K562 (cell line): Measurements from ENCODE around the gene PPP1R9A. TPM values are rescaled to one million over a fixed set of nuclear protein-coding genes. Genes with fewer than 3 reads are reported as not detected.

Experiments used
- ATAC-seq: fragments of 200-7000 bp; cut with Tn5 transposase; 3 replicates; pipeline ENCODE4 v1.9.1; 2020; ENCODE audit warnings: moderate library complexity
- BruUV-seq: library from RNA; stranded (reverse); fragments of 400-500 nt; replicated peaks from 2 replicates; lab custom pipeline; 2021; lab: Mats Ljungman, UMichigan
- CTCF ChIA-PET: fragments of 300-600 bp; formaldehyde crosslinking; extraction: SDS; loops from one replicate; lab custom pipeline; 2021; ENCODE audit warnings: low intra/inter-chr PET ratio; lab: Yijun Ruan, JAX
- POLR2A ChIA-PET: fragments of 300-600, 350-650 bp; sonication (Branson Sonifier 250); formaldehyde crosslinking; extraction: SDS; loops from one replicate; lab custom pipeline; 2021; ENCODE audit warnings: antibody characterized with exemption, inconsistent platforms; lab: Yijun Ruan, JAX
- DNase-seq, 4 experiments: peaks; one replicate each; pipeline versions ENCODE4 v3.0.0 to v3.0.0-alpha.2; 2011 to 2018; ENCODE audit warnings: low spot score in 3 of 4, mixed read lengths in 3 of 4; ENCODE audit errors: extremely low read depth in 1 of 4
- FAIRE-seq: peaks from 2 replicates; lab custom pipeline; 2011; peaks lifted over from hg19 to GRCh38; lab: Jason Lieb, UNC
- H2AFZ ChIP-seq: 2 replicates; pipeline ENCODE4 v1.6.0; 2011; ENCODE audit warnings: low read depth, low read length, control low read depth, inconsistent platforms
- H3K27ac ChIP-seq: fragments of 200-600 bp; 3 replicates; pipeline ENCODE4 v1.8.0; 2011; ENCODE audit warnings: low read depth, mild to moderate bottlenecking, control low read depth, inconsistent platforms, low read length, moderate library complexity, mixed read lengths; ENCODE audit errors: extremely low read depth
- H3K27me3 ChIP-seq, 2 experiments: fragments of 300-600 bp in 1 of 2; 2 replicates in 1 of 2; 3 replicates in 1 of 2; pipeline versions ENCODE4 v1.6.0 to v1.8.0; 2011; ENCODE audit warnings: inconsistent platforms in 2 of 2, low read length in 2 of 2, mild to moderate bottlenecking in 1 of 2, mixed read lengths in 1 of 2, moderate library complexity in 1 of 2; ENCODE audit not compliant: control insufficient read depth in 2 of 2, insufficient read depth in 2 of 2
- H3K36me3 ChIP-seq: fragments of 300-600 bp; 3 replicates; pipeline ENCODE4 v1.8.0; 2011; ENCODE audit warnings: mild to moderate bottlenecking, low read length, inconsistent platforms; ENCODE audit not compliant: control insufficient read depth, insufficient read depth
- H3K4me1 ChIP-seq, 2 experiments: fragments of 200-600 bp in 1 of 2; replicated peaks in 1 of 2; 2 replicates in 1 of 2; 3 replicates in 1 of 2; pipeline versions ENCODE4 v1.5.1 to v1.8.0; 2011; ENCODE audit warnings: inconsistent platforms in 2 of 2, low read length in 2 of 2, mild to moderate bottlenecking in 1 of 2, mixed read lengths in 1 of 2, moderate library complexity in 1 of 2; ENCODE audit not compliant: control insufficient read depth in 2 of 2, insufficient read depth in 2 of 2
- H3K4me2 ChIP-seq: 2 replicates; pipeline ENCODE4 v1.6.1; 2011; ENCODE audit warnings: low read length, control low read depth, inconsistent platforms, mixed read lengths; ENCODE audit not compliant: insufficient read depth
- H3K4me3 ChIP-seq: fragments of 200-600 bp; sonication (generic), shearing (Covaris generic); 2 replicates; pipeline ENCODE4 v1.5.1; 2016; ENCODE audit warnings: control low read depth, inconsistent platforms
- H3K79me2 ChIP-seq: fragments of 200-600 bp; 3 replicates; pipeline ENCODE4 v1.8.0; 2011; ENCODE audit warnings: low read length, inconsistent platforms; ENCODE audit not compliant: control insufficient read depth, insufficient read depth
- H3K9ac ChIP-seq, 2 experiments: 2 replicates each; pipeline versions ENCODE4 v1.6.0 to v1.6.1; 2011; ENCODE audit warnings: low read depth in 2 of 2, low read length in 2 of 2, control low read depth in 1 of 2, inconsistent platforms in 1 of 2, mild to moderate bottlenecking in 1 of 2, mixed read lengths in 1 of 2; ENCODE audit not compliant: insufficient read depth in 1 of 2
- H3K9me1 ChIP-seq: one replicate; pipeline ENCODE4 v1.6.0; 2011; ENCODE audit warnings: inconsistent platforms, mild to moderate bottlenecking, low read length, moderate library complexity; ENCODE audit not compliant: control insufficient read depth, insufficient read depth
- H3K9me3 ChIP-seq: replicated peaks from 2 replicates; pipeline ENCODE4 v1.5.1; 2011; ENCODE audit warnings: low read depth, low read length, inconsistent platforms; ENCODE audit not compliant: control insufficient read depth, insufficient read depth
- H4K20me1 ChIP-seq: replicated peaks from 2 replicates; pipeline ENCODE4 v1.6.1; 2011; ENCODE audit warnings: low read length, inconsistent platforms, mixed read lengths; ENCODE audit not compliant: control insufficient read depth, insufficient read depth
- BCOR ChIP-seq: fragments of 450-650 bp; IDR thresholded peaks from 2 replicates; pipeline ENCODE4 v1.6.1; 2016
- CAMTA2 ChIP-seq: fragments of 250-450 bp; sonication (Bioruptor Pico); conservative IDR thresholded peaks from 2 replicates; pipeline ENCODE4 v1.5.1; 2022
- CBFA2T3 ChIP-seq: fragments of 450-650 bp; IDR thresholded peaks from 2 replicates; pipeline ENCODE4 v1.6.1; 2017
- E2F5 ChIP-seq: sonication (generic); formaldehyde crosslinking; IDR thresholded peaks from 2 replicates; pipeline ENCODE4 v1.8.0; 2022; ENCODE audit warnings: mild to moderate bottlenecking, missing genetic modification reagents
- EWSR1 ChIP-seq: fragments of 450-650 bp; IDR thresholded peaks from 2 replicates; pipeline ENCODE4 v1.6.1; 2018; ENCODE audit warnings: borderline replicate concordance, mild to moderate bottlenecking, low read depth, moderate library complexity; ENCODE audit not compliant: partially characterized antibody
- EZH2 ChIP-seq: IDR thresholded peaks from 2 replicates; pipeline ENCODE4 v1.6.1; 2012; ENCODE audit warnings: low read depth, mild to moderate bottlenecking, inconsistent platforms, low read length, borderline replicate concordance
- HNRNPL ChIP-seq: fragments of 200-400 bp; formaldehyde crosslinking; IDR thresholded peaks from 2 replicates; pipeline ENCODE4 v1.6.1; 2017; ENCODE audit warnings: low read depth, mild to moderate bottlenecking, low read length
- ILF3 ChIP-seq: fragments of 450-650 bp; IDR thresholded peaks from 2 replicates; pipeline ENCODE4 v1.6.1; 2018; ENCODE audit warnings: antibody characterized with exemption, mild to moderate bottlenecking, moderate library complexity, borderline replicate concordance
- MTA1 ChIP-seq: fragments of 450-650 bp; IDR thresholded peaks from 2 replicates; pipeline ENCODE4 v1.6.1; 2017; ENCODE audit warnings: borderline replicate concordance
- NELFE ChIP-seq: IDR thresholded peaks from 2 replicates; pipeline ENCODE4 v1.6.1; 2011; ENCODE audit warnings: mild to moderate bottlenecking; ENCODE audit not compliant: insufficient read depth, insufficient read length
- SLC30A9 ChIP-seq: fragments of 250-450 bp; sonication (Bioruptor Pico); IDR thresholded peaks from 2 replicates; pipeline ENCODE4 v1.8.0; 2022; ENCODE audit warnings: mild to moderate bottlenecking, moderate library complexity
- TAF9B ChIP-seq: fragments of 450-650 bp; IDR thresholded peaks from 2 replicates; pipeline ENCODE4 v1.6.1; 2018; ENCODE audit warnings: mild to moderate bottlenecking; ENCODE audit not compliant: partially characterized antibody
- ZNF121 ChIP-seq: sonication (generic); formaldehyde crosslinking; conservative IDR thresholded peaks from 2 replicates; pipeline ENCODE4 v1.8.0; 2022; ENCODE audit warnings: missing genetic modification reagents
- ZNF197 ChIP-seq: fragments of 200-800 bp; sonication (Bioruptor generic); IDR thresholded peaks from 2 replicates; pipeline ENCODE4 v1.6.1; 2016; ENCODE audit warnings: low read depth, missing genetic modification characterization, missing compliant biosample characterization
- ZNF263 ChIP-seq: sonication (generic); formaldehyde crosslinking; IDR thresholded peaks from 2 replicates; pipeline ENCODE4 v1.8.0; 2022; ENCODE audit warnings: mild to moderate bottlenecking, missing genetic modification reagents, borderline replicate concordance
- ZNF445 ChIP-seq: fragments of 250-450 bp; sonication (Bioruptor Pico); IDR thresholded peaks from 2 replicates; pipeline ENCODE4 v1.4.0; 2020; ENCODE audit warnings: low read depth, mild to moderate bottlenecking, moderate library complexity
- ZNF695 ChIP-seq: fragments of 450-650 bp; formaldehyde crosslinking; IDR thresholded peaks from 2 replicates; pipeline ENCODE4 v1.4.0; 2020; ENCODE audit warnings: mild to moderate bottlenecking, moderate library complexity
- WGBS: fragments of 100-300 bp; shearing (Covaris generic); methylation state at CpG from one replicate; pipeline ENCODE4 v1.1.6; 2016; ENCODE audit warnings: low coverage, mixed read lengths; ENCODE audit not compliant: insufficient coverage; ENCODE audit errors: missing lambda C conversion rate; 5-methylcytosine and 5-hydroxymethylcytosine counted together
- in situ Hi-C: fragments of 300-500 bp; cut with MboI; formaldehyde crosslinking; loops from 4 replicates; pipeline ENCODE4 v1.15.0; 2018; ENCODE audit warnings: inconsistent platforms, mixed read lengths
- intact Hi-C: fragments of 100-400 bp; cut with micrococcal nuclease; formaldehyde crosslinking; loops from 2 replicates; pipeline ENCODE4 v1.14.2; 2022
- polyA plus RNA-seq, 8 experiments: library from polyadenylated mRNA; depleted of rRNA in 4 of 8; stranded (reverse) in 5 of 8; unstranded in 3 of 8; fragments of >200 nt; fragmentation: Nextera tagmentation in 2 of 8; fragmentation: Illumina TruSeq in 1 of 8; extraction: Ambion mirVana in 2 of 8; extraction: Trizol in 1 of 8; gene quantifications; 2 replicates each; pipeline versions ENCODE4 v1.2.1 to v1.2.3, GENCODE V29; 2011 to 2014; ENCODE audit warnings: inconsistent platforms in 1 of 8, missing spikeins in 1 of 8
- total RNA-seq, 7 experiments: library from RNA; depleted of rRNA in 6 of 7; stranded (reverse); fragments of >200 nt in 6 of 7; fragmentation: Illumina TruSeq in 2 of 7; extraction: Trizol in 2 of 7; gene quantifications; 2 replicates each; pipeline versions ENCODE4 v1.2.1 to v1.2.3, GENCODE V29; 2011 to 2021; ENCODE audit warnings: low replicate concordance in 1 of 7

The PPP1R9A gene
- total and polyA plus RNA-seq, 9 of the 15 experiments (the other 6 are each of a cell fraction or from before 2014, with no cell fraction given): 0.24 TPM; not detected in 8

- POLR2A ChIA-PET: no interaction called here
- H3K27ac ChIP-seq: no peak overlapping the region
- no peak for TF ChIP-seq CAMTA2 (CRISPR knock-in tag)
- TF ChIP-seq ZNF263 (CRISPR knock-in tag): no peak
- H3K4me3 ChIP-seq: no peak overlapping the region
- no peaks in the 10 kb centered on the region for H3K9me1 ChIP-seq
- H3K36me3 ChIP-seq: no peaks in the 10 kb centered on the region
- no peak overlapping the region for H3K4me2 ChIP-seq
- in situ Hi-C loops (no loop called here), intact Hi-C loops (no loop called here)
- BruUV-seq: no TSS peak
- no peaks in the 10 kb centered on the region for H4K20me1 ChIP-seq
- H3K9ac ChIP-seq: no peak overlapping the region
- no peak for DNase-seq
- no peak for FAIRE-seq
- no peaks in the 10 kb centered on the region for H3K79me2 ChIP-seq
- no peak overlapping the region for H2AFZ ChIP-seq
- H3K9me3 ChIP-seq: no peaks in the 10 kb centered on the region; the same call in 1 of the 2 replicates
- H3K4me1 ChIP-seq: no peaks in the 10 kb centered on the region
- ATAC-seq: no peak
- CTCF ChIA-PET: no interaction called here
- 0% methylated on average over 3 of the region's 3 CpGs for WGBS
- no peaks in the 10 kb centered on the region for H3K27me3 ChIP-seq
Observed at GRCh38 chr7:94955807-94956206, 48.4 kb downstream of the PPP1R9A start.

GRCh38 chr7:94957061-94957460 lies 49.7 kb downstream of the PPP1R9A start:
- H3K36me3 ChIP-seq: no peaks in the 10 kb centered on the region
- H3K9me3 ChIP-seq: no peaks in the 10 kb centered on the region; the same call in 1 of the 2 replicates
- H2AFZ ChIP-seq: no peak overlapping the region
- ChIA-PET CTCF (no interaction called here), POLR2A (no interaction called here)
- H3K9ac ChIP-seq: no peak overlapping the region
- FAIRE-seq: no peak
- no peaks in the 10 kb centered on the region for H3K27me3 ChIP-seq
- no peak for DNase-seq
- no peaks in the 10 kb centered on the region for H4K20me1 ChIP-seq
- H3K4me1 ChIP-seq: no peaks in the 10 kb centered on the region
- H3K79me2 ChIP-seq: no peaks in the 10 kb centered on the region
- TF ChIP-seq EZH2 (no peak), E2F5 (CRISPR knock-in tag) (no peak), SLC30A9 (CRISPR knock-in tag) (no peak), ZNF445 (no peak), ILF3 (no peak), ZNF197 (no peak), NELFE (no peak), EWSR1 (no peak), ZNF695 (CRISPR knock-in tag) (no peak), BCOR (no peak), HNRNPL (no peak), MTA1 (no peak), ZNF121 (CRISPR knock-in tag) (no peak), TAF9B (no peak), CBFA2T3 (no peak)
- TF ChIP-seq, all 486 proteins: peak for 0
- Histone ChIP-seq H3K4me2 (no peak overlapping the region), H3K9me1 (no peaks in the 10 kb centered on the region), H3K4me3 (no peak overlapping the region), H3K27ac (no peak overlapping the region)
- no peak for ATAC-seq
- no TSS peak for BruUV-seq
- intact Hi-C loops: no loop called here
- 0% methylated on average over 1 of the region's 1 CpG for WGBS
- in situ Hi-C loops: no loop called here
